Stimulated activated CD8-positive, alpha-beta memory T cell treated with anti-CD3 and anti-CD28 coated beads, Interleukin-4, amount 100 ng/mL, for 48 hours (primary cell): ENCODE data around the gene CRYBG1.
"Not testable (repeated sequence)": the region's sequence is repeated elsewhere in the genome, so short reads cannot be mapped to it uniquely, and the experiment has no call there.

ENCODE experiments used
- DNase-seq: peaks from one replicate; pipeline ENCODE4 v3.0.0-alpha.2; 2020

CRYBG1 gene

GRCh38 chr6:106509420-106510089, 149.0 kb downstream of the CRYBG1 start:
- peak; percentile 54 for DNase-seq

GRCh38 chr6:106510090-106510970, 149.8 kb downstream of the CRYBG1 start:
- DNase-seq: peak; percentile 81

- peak; percentile 62 for DNase-seq
Observed at GRCh38 chr6:106511288-106512047, 151.0 kb downstream of the CRYBG1 start.

- DNase-seq: peak; percentile 82
Observed at GRCh38 chr6:106512048-106512967, 151.8 kb downstream of the CRYBG1 start.

GRCh38 chr6:106512968-106513574, 152.6 kb downstream of the CRYBG1 start:
- no peak for DNase-seq

GRCh38 chr6:106513808-106514582, 153.5 kb downstream of the CRYBG1 start:
- DNase-seq: no peak

GRCh38 chr6:106514583-106514885, 154.0 kb downstream of the CRYBG1 start:
- DNase-seq: no peak

GRCh38 chr6:106515582-106515981, 155.1 kb downstream of the CRYBG1 start:
- DNase-seq: not testable (repeated sequence)

- no peak for DNase-seq
Observed at GRCh38 chr6:106516616-106517015, 156.1 kb downstream of the CRYBG1 start.

GRCh38 chr6:106517706-106518105, 157.2 kb downstream of the CRYBG1 start:
- DNase-seq: no peak

GRCh38 chr6:106518748-106519147, 158.2 kb downstream of the CRYBG1 start:
- no peak for DNase-seq

- DNase-seq: peak; percentile 83
Observed at GRCh38 chr6:106519460-106520394, 159.2 kb downstream of the CRYBG1 start.

- DNase-seq: peak; percentile 83
Observed at GRCh38 chr6:106520711-106521401, 160.3 kb downstream of the CRYBG1 start.

- no peak for DNase-seq
Observed at GRCh38 chr6:106522562-106523250, 162.2 kb downstream of the CRYBG1 start.

GRCh38 chr6:106525107-106525881, 164.8 kb downstream of the CRYBG1 start:
- no peak for DNase-seq

- DNase-seq: no peak
Observed at GRCh38 chr6:106525882-106526275, 165.4 kb downstream of the CRYBG1 start.

GRCh38 chr6:106527117-106527516, 166.6 kb downstream of the CRYBG1 start:
- DNase-seq: no peak

GRCh38 chr6:106527979-106528378, 167.5 kb downstream of the CRYBG1 start:
- no peak for DNase-seq
